Inferior parietal cortex (tissue), 1 donor: Measurements from ENCODE around the gene RNF223.
"Not testable (repeated sequence)": the region's sequence is repeated elsewhere in the genome, so short reads cannot be mapped to it uniquely, and the experiment has no call there.

ENCODE experiments used
- DNase-seq: peaks from one replicate; pipeline ENCODE4 v3.0.0-alpha.2; 2016; ENCODE audit errors: extremely low spot score

RNF223 gene

GRCh38 chr1:1109743-1110142, 35.6 kb upstream of the RNF223 start:
- no peak for DNase-seq

- no peak for DNase-seq
Observed at GRCh38 chr1:1106510-1107221, 32.6 kb upstream of the RNF223 start.

- DNase-seq: not testable (repeated sequence)
Observed at GRCh38 chr1:1104152-1104551, 30.0 kb upstream of the RNF223 start.

- DNase-seq: no peak
Observed at GRCh38 chr1:1101503-1101902, 27.4 kb upstream of the RNF223 start.

- no peak for DNase-seq
Observed at GRCh38 chr1:1100296-1100695, 26.2 kb upstream of the RNF223 start.

- no peak for DNase-seq
Observed at GRCh38 chr1:1099506-1100183, 25.5 kb upstream of the RNF223 start.

- DNase-seq: no peak
Observed at GRCh38 chr1:1098681-1099421, 24.7 kb upstream of the RNF223 start.

GRCh38 chr1:1096136-1096535, 22.0 kb upstream of the RNF223 start:
- not testable (repeated sequence) for DNase-seq

GRCh38 chr1:1094981-1095380, 20.9 kb upstream of the RNF223 start:
- DNase-seq: no peak

GRCh38 chr1:1093610-1093943, 19.5 kb upstream of the RNF223 start:
- DNase-seq: no peak

- no peak for DNase-seq
Observed at GRCh38 chr1:1092894-1093609, 18.9 kb upstream of the RNF223 start.

- no peak for DNase-seq
Observed at GRCh38 chr1:1092149-1092855, 18.2 kb upstream of the RNF223 start.

GRCh38 chr1:1091344-1092148, 17.4 kb upstream of the RNF223 start:
- DNase-seq: no peak

- no peak for DNase-seq
Observed at GRCh38 chr1:1090424-1091343, 16.6 kb upstream of the RNF223 start.

- DNase-seq: no peak
Observed at GRCh38 chr1:1089731-1090423, 15.8 kb upstream of the RNF223 start.

- DNase-seq: no peak
Observed at GRCh38 chr1:1088801-1089680, 14.9 kb upstream of the RNF223 start.

GRCh38 chr1:1088029-1088800, 14.1 kb upstream of the RNF223 start:
- no peak for DNase-seq
